K562 (cell line): ENCODE measurements around the gene ACTN4. TPM values are rescaled to one million over a fixed set of nuclear protein-coding genes. Genes with fewer than 3 reads are reported as not detected.
A peak's percentile ranks its signal among the peaks of the same experiment; 100 is the strongest.

ENCODE experiments used
- ATAC-seq: fragments of 200-7000 bp; cut with Tn5 transposase; 3 replicates; pipeline ENCODE4 v1.9.1; 2020; ENCODE audit warnings: moderate library complexity
- BruUV-seq: library from RNA; stranded (reverse); fragments of 400-500 nt; replicated peaks from 2 replicates; lab custom pipeline; 2021; lab: Mats Ljungman, UMichigan
- CTCF ChIA-PET: fragments of 300-600 bp; formaldehyde crosslinking; extraction: SDS; loops from one replicate; lab custom pipeline; 2021; ENCODE audit warnings: low intra/inter-chr PET ratio; lab: Yijun Ruan, JAX
- POLR2A ChIA-PET: fragments of 300-600, 350-650 bp; sonication (Branson Sonifier 250); formaldehyde crosslinking; extraction: SDS; loops from one replicate; lab custom pipeline; 2021; ENCODE audit warnings: antibody characterized with exemption, inconsistent platforms; lab: Yijun Ruan, JAX
- DNase-seq, 4 experiments: peaks; one replicate each; pipeline versions ENCODE4 v3.0.0 to v3.0.0-alpha.2; 2011 to 2018; ENCODE audit warnings: low spot score in 3 of 4, mixed read lengths in 3 of 4; ENCODE audit errors: extremely low read depth in 1 of 4
- FAIRE-seq: peaks from 2 replicates; lab custom pipeline; 2011; peaks lifted over from hg19 to GRCh38; lab: Jason Lieb, UNC
- H2AFZ ChIP-seq: 2 replicates; pipeline ENCODE4 v1.6.0; 2011; ENCODE audit warnings: low read depth, low read length, control low read depth, inconsistent platforms
- H3K27ac ChIP-seq: fragments of 200-600 bp; 3 replicates; pipeline ENCODE4 v1.8.0; 2011; ENCODE audit warnings: low read depth, mild to moderate bottlenecking, control low read depth, inconsistent platforms, low read length, moderate library complexity, mixed read lengths; ENCODE audit errors: extremely low read depth
- H3K27me3 ChIP-seq, 2 experiments: fragments of 300-600 bp in 1 of 2; 2 replicates in 1 of 2; 3 replicates in 1 of 2; pipeline versions ENCODE4 v1.6.0 to v1.8.0; 2011; ENCODE audit warnings: inconsistent platforms in 2 of 2, low read length in 2 of 2, mild to moderate bottlenecking in 1 of 2, mixed read lengths in 1 of 2, moderate library complexity in 1 of 2; ENCODE audit not compliant: control insufficient read depth in 2 of 2, insufficient read depth in 2 of 2
- H3K36me3 ChIP-seq: fragments of 300-600 bp; 3 replicates; pipeline ENCODE4 v1.8.0; 2011; ENCODE audit warnings: mild to moderate bottlenecking, low read length, inconsistent platforms; ENCODE audit not compliant: control insufficient read depth, insufficient read depth
- H3K4me1 ChIP-seq, 2 experiments: fragments of 200-600 bp in 1 of 2; replicated peaks in 1 of 2; 2 replicates in 1 of 2; 3 replicates in 1 of 2; pipeline versions ENCODE4 v1.5.1 to v1.8.0; 2011; ENCODE audit warnings: inconsistent platforms in 2 of 2, low read length in 2 of 2, mild to moderate bottlenecking in 1 of 2, mixed read lengths in 1 of 2, moderate library complexity in 1 of 2; ENCODE audit not compliant: control insufficient read depth in 2 of 2, insufficient read depth in 2 of 2
- H3K4me2 ChIP-seq: 2 replicates; pipeline ENCODE4 v1.6.1; 2011; ENCODE audit warnings: low read length, control low read depth, inconsistent platforms, mixed read lengths; ENCODE audit not compliant: insufficient read depth
- H3K4me3 ChIP-seq: fragments of 200-600 bp; sonication (generic), shearing (Covaris generic); 2 replicates; pipeline ENCODE4 v1.5.1; 2016; ENCODE audit warnings: control low read depth, inconsistent platforms
- H3K79me2 ChIP-seq: fragments of 200-600 bp; 3 replicates; pipeline ENCODE4 v1.8.0; 2011; ENCODE audit warnings: low read length, inconsistent platforms; ENCODE audit not compliant: control insufficient read depth, insufficient read depth
- H3K9ac ChIP-seq, 2 experiments: 2 replicates each; pipeline versions ENCODE4 v1.6.0 to v1.6.1; 2011; ENCODE audit warnings: low read depth in 2 of 2, low read length in 2 of 2, control low read depth in 1 of 2, inconsistent platforms in 1 of 2, mild to moderate bottlenecking in 1 of 2, mixed read lengths in 1 of 2; ENCODE audit not compliant: insufficient read depth in 1 of 2
- H3K9me1 ChIP-seq: one replicate; pipeline ENCODE4 v1.6.0; 2011; ENCODE audit warnings: inconsistent platforms, mild to moderate bottlenecking, low read length, moderate library complexity; ENCODE audit not compliant: control insufficient read depth, insufficient read depth
- H3K9me3 ChIP-seq: replicated peaks from 2 replicates; pipeline ENCODE4 v1.5.1; 2011; ENCODE audit warnings: low read depth, low read length, inconsistent platforms; ENCODE audit not compliant: control insufficient read depth, insufficient read depth
- H4K20me1 ChIP-seq: replicated peaks from 2 replicates; pipeline ENCODE4 v1.6.1; 2011; ENCODE audit warnings: low read length, inconsistent platforms, mixed read lengths; ENCODE audit not compliant: control insufficient read depth, insufficient read depth
- BRD4 ChIP-seq: fragments of 200-600 bp; sonication (generic); IDR thresholded peaks from 2 replicates; pipeline ENCODE4 v1.6.1; 2017; ENCODE audit warnings: inconsistent platforms
- JUND ChIP-seq, 2 experiments: IDR thresholded peaks; 2 replicates in 1 of 2; 3 replicates in 1 of 2; pipeline ENCODE4 v1.6.1; 2011; ENCODE audit warnings: borderline replicate concordance in 2 of 2, low read depth in 2 of 2, low read length in 2 of 2, improper control_type of control experiment in 1 of 2, missing biosample characterization in 1 of 2, missing genetic modification characterization in 1 of 2, missing genetic modification reagents in 1 of 2
- NFE2 ChIP-seq: IDR thresholded peaks from 2 replicates; pipeline ENCODE4 v1.6.1; 2014; ENCODE audit warnings: antibody characterized with exemption, low read depth
- TEAD1 ChIP-seq, 2 experiments: fragments of 450-650 bp in 1 of 2; sonication (generic) in 1 of 2; formaldehyde crosslinking; IDR thresholded peaks; 2 replicates each; pipeline versions ENCODE4 v1.4.0 to v1.8.0; 2020 to 2022; ENCODE audit warnings: mild to moderate bottlenecking in 2 of 2, missing genetic modification reagents in 1 of 2
- ZNF24 ChIP-seq: fragments of 450-650 bp; IDR thresholded peaks from 2 replicates; pipeline ENCODE4 v1.6.1; 2016
- WGBS: fragments of 100-300 bp; shearing (Covaris generic); methylation state at CpG from one replicate; pipeline ENCODE4 v1.1.6; 2016; ENCODE audit warnings: low coverage, mixed read lengths; ENCODE audit not compliant: insufficient coverage; ENCODE audit errors: missing lambda C conversion rate; 5-methylcytosine and 5-hydroxymethylcytosine counted together
- in situ Hi-C: fragments of 300-500 bp; cut with MboI; formaldehyde crosslinking; loops from 4 replicates; pipeline ENCODE4 v1.15.0; 2018; ENCODE audit warnings: inconsistent platforms, mixed read lengths
- intact Hi-C: fragments of 100-400 bp; cut with micrococcal nuclease; formaldehyde crosslinking; loops from 2 replicates; pipeline ENCODE4 v1.14.2; 2022
- polyA plus RNA-seq, 8 experiments: library from polyadenylated mRNA; depleted of rRNA in 4 of 8; stranded (reverse) in 5 of 8; unstranded in 3 of 8; fragments of >200 nt; fragmentation: Nextera tagmentation in 2 of 8; fragmentation: Illumina TruSeq in 1 of 8; extraction: Ambion mirVana in 2 of 8; extraction: Trizol in 1 of 8; gene quantifications; 2 replicates each; pipeline versions ENCODE4 v1.2.1 to v1.2.3, GENCODE V29; 2011 to 2014; ENCODE audit warnings: inconsistent platforms in 1 of 8, missing spikeins in 1 of 8
- total RNA-seq, 7 experiments: library from RNA; depleted of rRNA in 6 of 7; stranded (reverse); fragments of >200 nt in 6 of 7; fragmentation: Illumina TruSeq in 2 of 7; extraction: Trizol in 2 of 7; gene quantifications; 2 replicates each; pipeline versions ENCODE4 v1.2.1 to v1.2.3, GENCODE V29; 2011 to 2021; ENCODE audit warnings: low replicate concordance in 1 of 7

The ACTN4 gene
- total and polyA plus RNA-seq, 9 of the 15 experiments (the other 6 are each of a cell fraction or from before 2014, with no cell fraction given) = 3.1 to 385 (median 125) TPM

GRCh38 chr19:38693380-38694223, 46.2 kb downstream of the ACTN4 start:
- 85% methylated on average over 16 of the region's 19 CpGs for WGBS
- H4K20me1 ChIP-seq = peaks cover 21% of the 10 kb centered on the region
- no peak overlapping the region for H2AFZ ChIP-seq
- no peak overlapping the region; a peak in 1 of 4 replicates for H3K9ac ChIP-seq
- peaks cover 8% of the 10 kb centered on the region for H3K9me1 ChIP-seq
- peaks cover 11 to 33% of the 10 kb centered on the region in 2 experiments for H3K4me1 ChIP-seq
- intact Hi-C loops = no loop called here
- BruUV-seq = no TSS peak
- no peak overlapping the region for H3K4me2 ChIP-seq
- H3K27me3 ChIP-seq = no peaks in the 10 kb centered on the region
- in situ Hi-C loops = no loop called here
- peaks cover 96% of the 10 kb centered on the region for H3K79me2 ChIP-seq
- ChIA-PET CTCF (no interaction called here), POLR2A (interaction anchor here (1.7 kb wide), 1 partner anchor 14 kb away, joined by 4 read pairs; no protein-coding TSS in a partner anchor)
- TF ChIP-seq JUND (IDR thresholded peaks at IDR 0.05; ENCODE audit: borderline replicate concordance, low read depth, low read length) (0 out of 2 replicates have a peak, but pooled peaks have one; percentile 4), JUND (tag; IDR thresholded peaks at IDR 0.05; ENCODE audit: borderline replicate concordance, low read depth, low read length) (no peak), NFE2 (0 out of 2 replicates have a peak, but pooled peaks have one; percentile 5), TEAD1 (CRISPR knock-in tag; IDR thresholded peaks at IDR 0.05) (peak in 1 of 2 experiments; percentile 60; a peak in 1 of 4 replicates), ZNF24 (peak; percentile 20; the same call in 1 of the 2 replicates), BRD4 (no peak)
- no peak overlapping the region for H3K4me3 ChIP-seq
- FAIRE-seq (no peak), DNase-seq (no peak), ATAC-seq (no peak)
- peaks cover 83% of the 10 kb centered on the region for H3K36me3 ChIP-seq
- peak overlapping the region; percentile 24; the same call in 1 of the 3 replicates for H3K27ac ChIP-seq
- H3K9me3 ChIP-seq = no peaks in the 10 kb centered on the region
